Gastrocnemius medialis (tissue), 4 donors: ENCODE data around the gene ITPRIP.
A peak's percentile ranks its signal among the peaks of the same experiment; 100 is the strongest.

ENCODE experiments used
- CTCF ChIP-seq, 5 experiments: fragments of 450-650 bp in 3 of 5; fragments of 200-600 bp in 2 of 5; sonication (generic) in 2 of 5; IDR thresholded peaks in 4 of 5; conservative IDR thresholded peaks in 1 of 5; 1 replicate in 4 of 5; 2 replicates in 1 of 5; pipeline ENCODE4 v1.5.1; 2016 to 2019; ENCODE audit warnings: antibody characterized with exemption in 5 of 5, mild to moderate bottlenecking in 3 of 5, moderate library complexity in 3 of 5
- POLR2A ChIP-seq, 2 donors: fragments of 450-650 bp; IDR thresholded peaks; one replicate each; pipeline ENCODE4 v1.6.1; 2017; ENCODE audit warnings: antibody characterized with exemption in 2 of 2, mild to moderate bottlenecking in 2 of 2, moderate library complexity in 2 of 2

GRCh38 chr10:104309980-104310978, 28.0 kb downstream of the ITPRIP start:
- TF ChIP-seq CTCF (IDR thresholded peaks at IDR 0.05 in 4 of 5, conservative IDR thresholded peaks at IDR 0.05 in 1 of 5) (no peak), POLR2A (IDR thresholded peaks at IDR 0.05) (peak in 1 of 2 donors; percentile 30)
